Measurements from ENCODE around the gene AKAP8L.

The AKAP8L gene

DNA sequence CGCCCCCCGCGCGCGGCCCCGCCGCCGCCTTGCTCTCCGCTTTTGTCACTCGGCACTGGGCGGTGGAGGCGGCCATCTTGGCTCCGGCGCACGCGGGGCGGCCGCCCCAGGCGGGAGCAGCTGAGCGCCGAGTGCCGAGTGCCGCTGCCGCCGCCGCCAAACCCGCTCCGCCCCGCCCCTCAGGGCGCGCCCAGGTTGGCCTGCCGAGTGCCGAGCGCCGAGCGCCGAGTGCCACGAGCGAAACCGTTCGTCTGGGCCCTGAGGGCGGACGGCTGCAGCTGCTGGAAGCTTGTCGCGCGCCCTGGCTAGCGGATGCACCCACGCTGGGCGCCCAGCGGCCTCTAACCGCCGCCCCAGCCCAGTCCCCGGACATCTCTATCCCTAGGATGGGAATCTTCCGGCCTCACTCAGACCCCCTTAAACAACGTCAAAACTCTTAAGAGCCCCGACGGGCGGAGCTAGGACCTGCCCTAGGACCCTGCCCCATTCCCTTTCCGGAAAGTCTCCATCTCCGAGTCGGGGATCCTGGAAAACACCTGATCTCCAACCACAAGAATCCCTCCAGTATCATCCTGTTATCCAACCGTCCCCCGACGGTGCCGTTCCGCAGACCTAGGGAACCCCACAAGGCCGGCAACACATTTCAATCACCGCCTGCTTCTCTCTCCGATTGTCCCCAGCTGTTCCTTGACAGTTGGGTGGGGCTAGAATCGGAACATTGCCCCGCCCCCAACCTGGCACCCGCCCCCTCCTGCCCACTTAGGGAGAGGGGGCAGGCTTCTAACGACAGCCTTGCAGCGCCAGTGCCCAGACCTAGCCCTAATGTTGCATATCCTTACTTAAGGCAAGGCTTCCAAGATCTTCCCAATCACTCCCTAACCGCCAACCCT, 14.1 kb upstream of the AKAP8L start:
- peak overlapping the region; percentile 61 for H3K4me3 ChIP-seq (ENCODE audit: low read length)
- TF ChIP-seq ZNF274 (IDR thresholded peaks at IDR 0.05; ENCODE audit: low read depth, low read length) = no peak

- H3K4me3 ChIP-seq (ENCODE audit: low read length) = peak overlapping the region; percentile 87
- no peak for TF ChIP-seq ZNF274 (IDR thresholded peaks at IDR 0.05; ENCODE audit: low read depth, low read length)
Measured at GRCh38 chr19:15432018-15432494, 13.3 kb upstream of the AKAP8L start.

GRCh38 chr19:15431396-15432017, 12.7 kb upstream of the AKAP8L start:
- TF ChIP-seq ZNF274 (IDR thresholded peaks at IDR 0.05; ENCODE audit: low read depth, low read length) = no peak
- H3K4me3 ChIP-seq (ENCODE audit: low read length) = peak overlapping the region; percentile 87

DNA sequence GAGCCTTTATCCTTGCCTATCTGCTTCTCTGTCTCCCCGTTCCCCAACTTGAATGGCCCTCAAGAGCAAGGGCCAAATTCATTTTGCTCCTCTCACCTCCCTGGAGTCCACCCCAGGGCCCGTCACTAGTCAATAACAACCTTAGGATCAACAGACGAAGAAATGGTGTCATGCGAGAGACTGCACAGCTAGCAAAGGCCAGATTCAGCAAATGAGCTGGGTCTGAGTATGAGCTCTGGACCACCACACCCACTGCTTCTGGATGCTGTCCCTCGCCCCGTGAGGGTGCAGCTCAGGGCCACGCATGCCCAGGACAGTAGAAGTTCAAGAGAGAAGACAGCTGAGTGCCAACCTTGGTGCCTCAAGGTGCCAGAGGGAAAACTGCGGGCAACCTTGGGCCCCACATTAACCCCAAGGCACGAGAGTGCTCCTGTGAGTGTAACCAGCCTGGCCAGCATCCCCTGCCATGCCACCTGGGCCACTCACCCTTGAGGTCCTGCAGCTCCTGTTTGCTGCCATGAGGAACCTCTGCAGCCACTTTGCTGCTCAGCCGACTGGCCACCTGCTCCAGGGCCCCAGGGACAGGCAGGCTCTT, 11.8 kb upstream of the AKAP8L start:
- no peak overlapping the region; the same call in 1 of the 2 replicates for H3K4me3 ChIP-seq (ENCODE audit: low read length)
- no peak for TF ChIP-seq ZNF274 (IDR thresholded peaks at IDR 0.05; ENCODE audit: low read depth, low read length)

DNA sequence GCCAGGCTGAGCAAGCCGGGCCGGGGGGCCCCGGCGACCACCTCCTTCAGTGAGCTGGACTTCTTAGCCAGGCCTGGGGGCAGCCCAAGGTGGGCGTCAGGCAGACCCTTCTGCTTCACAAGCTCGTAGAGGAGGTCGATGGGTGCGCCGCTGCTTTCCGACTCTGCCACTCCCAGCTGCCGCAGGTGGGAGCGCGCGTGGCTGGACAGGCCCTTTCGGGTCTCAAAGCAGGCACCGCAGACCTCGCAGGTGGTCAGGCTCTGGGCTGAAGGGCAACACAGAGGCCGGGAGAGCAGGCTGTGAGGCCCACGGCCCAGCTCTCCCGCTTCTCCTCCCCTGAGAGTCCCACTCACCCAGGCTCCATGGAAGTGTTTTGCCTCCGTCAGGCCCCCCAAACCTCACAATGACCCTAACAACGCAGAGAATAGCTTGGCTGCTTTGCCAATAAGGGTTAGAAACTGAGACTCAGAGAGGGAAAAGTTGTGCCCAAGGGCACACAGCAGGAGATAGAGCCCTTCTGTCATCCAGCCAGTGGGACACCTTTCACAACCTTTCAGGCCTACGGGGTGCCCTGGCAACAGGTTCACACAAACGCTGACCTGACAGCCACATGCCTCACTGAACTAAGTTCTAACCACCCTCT, 11.2 kb upstream of the AKAP8L start:
- H3K4me3 ChIP-seq (ENCODE audit: low read length) = no peak overlapping the region
- TF ChIP-seq ZNF274 (IDR thresholded peaks at IDR 0.05; ENCODE audit: low read depth, low read length) = no peak

GRCh38 chr19:15428956-15429824, 10.4 kb upstream of the AKAP8L start:
- no peak overlapping the region for H3K4me3 ChIP-seq (ENCODE audit: low read length)
- no peak for TF ChIP-seq ZNF274 (IDR thresholded peaks at IDR 0.05; ENCODE audit: low read depth, low read length)

GRCh38 chr19:15427991-15428471, 9.2 kb upstream of the AKAP8L start:
- H3K4me3 ChIP-seq (ENCODE audit: low read length) = no peak overlapping the region
- TF ChIP-seq ZNF274 (IDR thresholded peaks at IDR 0.05; ENCODE audit: low read depth, low read length) = no peak

GRCh38 chr19:15427350-15427700, 8.5 kb upstream of the AKAP8L start:
- TF ChIP-seq ZNF274 (IDR thresholded peaks at IDR 0.05; ENCODE audit: low read depth, low read length) = no peak
- no peak overlapping the region for H3K4me3 ChIP-seq (ENCODE audit: low read length)

GRCh38 chr19:15426485-15427349, 7.9 kb upstream of the AKAP8L start:
- TF ChIP-seq ZNF274 (IDR thresholded peaks at IDR 0.05; ENCODE audit: low read depth, low read length) = no peak

GRCh38 chr19:15425321-15425950, 6.6 kb upstream of the AKAP8L start:
- no peak overlapping the region for H3K4me3 ChIP-seq (ENCODE audit: low read length)
- TF ChIP-seq ZNF274 (IDR thresholded peaks at IDR 0.05; ENCODE audit: low read depth, low read length) = no peak

More at GRCh38 chr19:15426485-15427349, 7.9 kb upstream of the AKAP8L start:
- no peak overlapping the region for H3K4me3 ChIP-seq (ENCODE audit: low read length)

DNA sequence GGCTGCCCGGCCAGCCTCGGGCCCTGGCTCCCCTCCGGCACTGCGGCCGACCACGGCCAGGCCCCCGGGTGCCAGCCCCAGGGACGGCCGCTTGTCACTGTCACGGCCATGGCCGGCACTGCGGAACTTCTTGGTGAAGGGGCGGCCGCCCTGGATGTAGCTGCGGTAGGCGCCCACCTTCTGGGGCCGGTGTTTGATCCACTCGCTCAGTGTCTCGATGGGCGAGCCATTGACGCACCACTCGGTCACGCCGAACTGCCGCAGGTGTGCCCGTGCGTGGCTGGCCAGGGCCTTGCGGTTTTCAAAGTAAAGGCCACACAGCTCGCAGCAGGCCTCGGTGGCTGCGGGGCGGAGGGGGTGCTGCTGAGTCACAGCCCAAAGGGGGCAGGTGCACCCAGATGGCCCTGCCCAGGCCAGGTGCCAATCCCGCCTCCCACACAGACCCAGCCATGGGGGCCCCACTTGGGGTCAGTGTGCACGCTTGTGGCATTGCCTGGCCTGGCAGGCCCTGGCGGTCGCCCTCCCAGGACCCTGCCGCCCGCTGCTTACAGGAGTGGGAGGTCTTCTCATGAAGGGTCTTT, 6.0 kb upstream of the AKAP8L start:
- no peak overlapping the region for H3K4me3 ChIP-seq (ENCODE audit: low read length)
- no peak for TF ChIP-seq ZNF274 (IDR thresholded peaks at IDR 0.05; ENCODE audit: low read depth, low read length)

GRCh38 chr19:15424121-15424520, 5.3 kb upstream of the AKAP8L start:
- no peak overlapping the region for H3K4me3 ChIP-seq (ENCODE audit: low read length)
- TF ChIP-seq ZNF274 (IDR thresholded peaks at IDR 0.05; ENCODE audit: low read depth, low read length) = no peak

All from GM08714 (cell line).